Measurements from ENCODE around the gene EIF2AK3. TPM values are rescaled to one million over a fixed set of nuclear protein-coding genes. Genes with fewer than 3 reads are reported as not detected.

The EIF2AK3 gene
- total and polyA plus RNA-seq, 10 of the 15 experiments (the other 5 are each of a cell fraction or from before 2014, with no cell fraction given): 5.0 to 44.7 (median 22.4) TPM

DNA sequence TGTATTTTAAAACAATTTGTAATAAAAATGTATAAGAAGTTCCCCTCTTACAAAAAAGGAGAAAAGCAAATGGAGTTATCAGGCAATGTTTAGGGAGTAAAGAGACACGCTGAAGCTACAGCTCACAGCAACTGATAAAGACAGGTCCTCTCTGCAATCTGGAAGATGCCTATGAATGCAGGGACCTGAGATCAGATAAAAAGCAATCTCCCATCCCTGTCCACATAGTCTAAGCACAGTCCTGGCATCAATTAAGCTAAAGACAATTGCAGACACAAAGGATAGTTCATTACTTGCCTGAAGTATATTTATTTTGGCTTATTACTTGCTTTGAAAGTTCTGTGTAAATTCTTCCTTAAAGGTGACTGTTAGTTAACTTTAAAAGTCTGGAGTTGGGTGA is 5.0 kb downstream of the EIF2AK3 start:
- in situ Hi-C loops (cut with MboI) (no loop called here), intact Hi-C loops (cut with micrococcal nuclease; ENCODE audit: unreplicated experiment) (no loop called here)
- CTCF ChIA-PET: interaction anchor here (1.2 to 7.3 kb wide), 6 partner anchors 15 to 48 kb away, joined by 3 to 45 read pairs (median 8); no protein-coding TSS in a partner anchor
- H2AFZ ChIP-seq (ENCODE audit: control insufficient read depth, low read depth, low read length): no peak overlapping the region
- H3K27me3 ChIP-seq (replicated peaks in 1 of 2; ENCODE audit: control insufficient read depth in 2 of 2, insufficient read depth in 2 of 2, low read length in 1 of 2): no peaks in the 10 kb centered on the region
- H3K9ac ChIP-seq (ENCODE audit: control insufficient read depth, insufficient read depth, low read length): no peak overlapping the region
- peaks cover 92% of the 10 kb centered on the region for H3K79me2 ChIP-seq (ENCODE audit: control insufficient read depth, insufficient read depth, low read length)
- H3K36me3 ChIP-seq (ENCODE audit: control insufficient read depth in 2 of 2, insufficient read depth in 2 of 2, low read length in 1 of 2): peaks cover 0 to 4% of the 10 kb centered on the region in 2 experiments; a peak in 1 of 4 replicates
- H3K4me3 ChIP-seq: peak overlapping the region; percentile 83; the same call in 1 of the 2 replicates
- no peak for FAIRE-seq
- ATAC-seq: no peak
- no peak for DNase-seq (ENCODE audit: low read depth, low spot score)
- SMC1A ChIA-PET (ENCODE audit: uncharacterized antibody, unreplicated experiment): interaction anchor here (0.7 to 11.2 kb wide), 6 partner anchors 9 to 411 kb away, joined by 3 to 231 read pairs (median 4); no protein-coding TSS in a partner anchor
- H3K27ac ChIP-seq (ENCODE audit: control insufficient read depth, insufficient read depth): no peak overlapping the region
- 90% methylated on average over 1 of the region's 1 CpG for WGBS (ENCODE audit: insufficient coverage, insufficient replicate concordance, low lambda C conversion rate, missing lambda C conversion rate)
- H4K20me1 ChIP-seq (ENCODE audit: control insufficient read depth, insufficient read depth): no peaks in the 10 kb centered on the region; the same call in 1 of the 2 replicates
- no peaks in the 10 kb centered on the region for H3K9me3 ChIP-seq (replicated peaks; ENCODE audit: control insufficient read depth, insufficient read depth, low read length)
- POLR2A ChIA-PET: interaction anchor here (1.1 to 6.9 kb wide), 6 partner anchors 10 to 290 kb away, joined by 3 to 62 read pairs (median 12); no protein-coding TSS in a partner anchor
- RAD21 ChIA-PET (ENCODE audit: unreplicated experiment): interaction anchor here (1.0 to 3.8 kb wide), 7 partner anchors 10 to 47 kb away, joined by 3 to 27 read pairs (median 12); no protein-coding TSS in a partner anchor
- H3K4me1 ChIP-seq (ENCODE audit: control insufficient read depth, insufficient read depth, low read length): peaks cover 11% of the 10 kb centered on the region
- no TSS peak for BruUV-seq (replicated peaks)
- H3K4me2 ChIP-seq (ENCODE audit: control insufficient read depth, insufficient read depth): peak overlapping the region; percentile 40; the same call in 1 of the 2 replicates
- TF ChIP-seq, protein P1, sequence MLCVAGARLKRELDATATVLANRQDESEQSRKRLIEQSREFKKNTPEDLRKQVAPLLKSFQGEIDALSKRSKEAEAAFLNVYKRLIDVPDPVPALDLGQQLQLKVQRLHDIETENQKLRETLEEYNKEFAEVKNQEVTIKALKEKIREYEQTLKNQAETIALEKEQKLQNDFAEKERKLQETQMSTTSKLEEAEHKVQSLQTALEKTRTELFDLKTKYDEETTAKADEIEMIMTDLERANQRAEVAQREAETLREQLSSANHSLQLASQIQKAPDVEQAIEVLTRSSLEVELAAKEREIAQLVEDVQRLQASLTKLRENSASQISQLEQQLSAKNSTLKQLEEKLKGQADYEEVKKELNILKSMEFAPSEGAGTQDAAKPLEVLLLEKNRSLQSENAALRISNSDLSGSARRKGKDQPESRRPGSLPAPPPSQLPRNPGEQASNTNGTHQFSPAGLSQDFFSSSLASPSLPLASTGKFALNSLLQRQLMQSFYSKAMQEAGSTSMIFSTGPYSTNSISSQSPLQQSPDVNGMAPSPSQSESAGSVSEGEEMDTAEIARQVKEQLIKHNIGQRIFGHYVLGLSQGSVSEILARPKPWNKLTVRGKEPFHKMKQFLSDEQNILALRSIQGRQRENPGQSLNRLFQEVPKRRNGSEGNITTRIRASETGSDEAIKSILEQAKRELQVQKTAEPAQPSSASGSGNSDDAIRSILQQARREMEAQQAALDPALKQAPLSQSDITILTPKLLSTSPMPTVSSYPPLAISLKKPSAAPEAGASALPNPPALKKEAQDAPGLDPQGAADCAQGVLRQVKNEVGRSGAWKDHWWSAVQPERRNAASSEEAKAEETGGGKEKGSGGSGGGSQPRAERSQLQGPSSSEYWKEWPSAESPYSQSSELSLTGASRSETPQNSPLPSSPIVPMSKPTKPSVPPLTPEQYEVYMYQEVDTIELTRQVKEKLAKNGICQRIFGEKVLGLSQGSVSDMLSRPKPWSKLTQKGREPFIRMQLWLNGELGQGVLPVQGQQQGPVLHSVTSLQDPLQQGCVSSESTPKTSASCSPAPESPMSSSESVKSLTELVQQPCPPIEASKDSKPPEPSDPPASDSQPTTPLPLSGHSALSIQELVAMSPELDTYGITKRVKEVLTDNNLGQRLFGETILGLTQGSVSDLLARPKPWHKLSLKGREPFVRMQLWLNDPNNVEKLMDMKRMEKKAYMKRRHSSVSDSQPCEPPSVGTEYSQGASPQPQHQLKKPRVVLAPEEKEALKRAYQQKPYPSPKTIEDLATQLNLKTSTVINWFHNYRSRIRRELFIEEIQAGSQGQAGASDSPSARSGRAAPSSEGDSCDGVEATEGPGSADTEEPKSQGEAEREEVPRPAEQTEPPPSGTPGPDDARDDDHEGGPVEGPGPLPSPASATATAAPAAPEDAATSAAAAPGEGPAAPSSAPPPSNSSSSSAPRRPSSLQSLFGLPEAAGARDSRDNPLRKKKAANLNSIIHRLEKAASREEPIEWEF (IDR thresholded peaks at IDR 0.05; ENCODE audit: insufficient replicate concordance, low read depth, low read length): no peak
- TF ChIP-seq ZNF622 (IDR thresholded peaks at IDR 0.05) (no peak), SMAD1 (IDR thresholded peaks at IDR 0.05; ENCODE audit: low read depth, partially characterized antibody) (no peak), JUNB (IDR thresholded peaks at IDR 0.05) (no peak), ZNF24 (IDR thresholded peaks at IDR 0.05) (no peak), NR2C1 (IDR thresholded peaks at IDR 0.05) (no peak), SREBF2 (IDR thresholded peaks at IDR 0.05; ENCODE audit: low read length) (no peak), CBX3 (IDR thresholded peaks at IDR 0.05; ENCODE audit: borderline replicate concordance, low read depth) (no peak)
- TF ChIP-seq, protein P2, sequence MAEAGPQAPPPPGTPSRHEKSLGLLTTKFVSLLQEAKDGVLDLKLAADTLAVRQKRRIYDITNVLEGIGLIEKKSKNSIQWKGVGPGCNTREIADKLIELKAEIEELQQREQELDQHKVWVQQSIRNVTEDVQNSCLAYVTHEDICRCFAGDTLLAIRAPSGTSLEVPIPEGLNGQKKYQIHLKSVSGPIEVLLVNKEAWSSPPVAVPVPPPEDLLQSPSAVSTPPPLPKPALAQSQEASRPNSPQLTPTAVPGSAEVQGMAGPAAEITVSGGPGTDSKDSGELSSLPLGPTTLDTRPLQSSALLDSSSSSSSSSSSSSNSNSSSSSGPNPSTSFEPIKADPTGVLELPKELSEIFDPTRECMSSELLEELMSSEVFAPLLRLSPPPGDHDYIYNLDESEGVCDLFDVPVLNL (IDR thresholded peaks at IDR 0.05; ENCODE audit: low read depth, low read length): no peak
- TF ChIP-seq, protein P3, sequence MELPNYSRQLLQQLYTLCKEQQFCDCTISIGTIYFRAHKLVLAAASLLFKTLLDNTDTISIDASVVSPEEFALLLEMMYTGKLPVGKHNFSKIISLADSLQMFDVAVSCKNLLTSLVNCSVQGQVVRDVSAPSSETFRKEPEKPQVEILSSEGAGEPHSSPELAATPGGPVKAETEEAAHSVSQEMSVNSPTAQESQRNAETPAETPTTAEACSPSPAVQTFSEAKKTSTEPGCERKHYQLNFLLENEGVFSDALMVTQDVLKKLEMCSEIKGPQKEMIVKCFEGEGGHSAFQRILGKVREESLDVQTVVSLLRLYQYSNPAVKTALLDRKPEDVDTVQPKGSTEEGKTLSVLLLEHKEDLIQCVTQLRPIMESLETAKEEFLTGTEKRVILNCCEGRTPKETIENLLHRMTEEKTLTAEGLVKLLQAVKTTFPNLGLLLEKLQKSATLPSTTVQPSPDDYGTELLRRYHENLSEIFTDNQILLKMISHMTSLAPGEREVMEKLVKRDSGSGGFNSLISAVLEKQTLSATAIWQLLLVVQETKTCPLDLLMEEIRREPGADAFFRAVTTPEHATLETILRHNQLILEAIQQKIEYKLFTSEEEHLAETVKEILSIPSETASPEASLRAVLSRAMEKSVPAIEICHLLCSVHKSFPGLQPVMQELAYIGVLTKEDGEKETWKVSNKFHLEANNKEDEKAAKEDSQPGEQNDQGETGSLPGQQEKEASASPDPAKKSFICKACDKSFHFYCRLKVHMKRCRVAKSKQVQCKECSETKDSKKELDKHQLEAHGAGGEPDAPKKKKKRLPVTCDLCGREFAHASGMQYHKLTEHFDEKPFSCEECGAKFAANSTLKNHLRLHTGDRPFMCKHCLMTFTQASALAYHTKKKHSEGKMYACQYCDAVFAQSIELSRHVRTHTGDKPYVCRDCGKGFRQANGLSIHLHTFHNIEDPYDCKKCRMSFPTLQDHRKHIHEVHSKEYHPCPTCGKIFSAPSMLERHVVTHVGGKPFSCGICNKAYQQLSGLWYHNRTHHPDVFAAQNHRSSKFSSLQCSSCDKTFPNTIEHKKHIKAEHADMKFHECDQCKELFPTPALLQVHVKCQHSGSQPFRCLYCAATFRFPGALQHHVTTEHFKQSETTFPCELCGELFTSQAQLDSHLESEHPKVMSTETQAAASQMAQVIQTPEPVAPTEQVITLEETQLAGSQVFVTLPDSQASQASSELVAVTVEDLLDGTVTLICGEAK (IDR thresholded peaks at IDR 0.05; ENCODE audit: borderline replicate concordance): no peak
